Measurements from ENCODE around the gene SLC39A6. TPM values are rescaled to one million over a fixed set of nuclear protein-coding genes. Genes with fewer than 3 reads are reported as not detected.
A peak's percentile ranks its signal among the peaks of the same experiment; 100 is the strongest.

Gene SLC39A6
- total RNA-seq, 1 donor from 2014 or later: 17.6 TPM

- no peak for ATAC-seq (ENCODE audit: low read depth)
- Mint-ChIP-seq H3K27ac (no peak overlapping the region), H3K9me3 (no peaks in the 10 kb centered on the region), H3K36me3 (ENCODE audit: low read depth) (peaks cover 81% of the 10 kb centered on the region), H3K27me3 (no peaks in the 10 kb centered on the region), H3K4me3 (no peak overlapping the region), H3K4me1 (peaks cover 8% of the 10 kb centered on the region)
- DNase-seq: no peak
- no peak for TF ChIP-seq CTCF (IDR thresholded peaks at IDR 0.05)
- intact Hi-C loops (cut with micrococcal nuclease): no loop called here
- ChIA-PET CTCF (no interaction called here), POLR2A (interaction anchor here (1.4 kb wide), 1 partner anchor 10 kb away, joined by 4 read pairs; the partner anchor contains the start of gene SLC39A6)
Measured at GRCh38 chr18:36139245-36139644, 10.1 kb upstream of the SLC39A6 start.

GRCh38 chr18:36135264-36135663 is 6.1 kb upstream of the SLC39A6 start:
- no peak for ATAC-seq (ENCODE audit: low read depth)
- ChIA-PET CTCF (no interaction called here), POLR2A (no interaction called here)
- no peak for TF ChIP-seq CTCF (IDR thresholded peaks at IDR 0.05)
- Mint-ChIP-seq H3K4me3 (no peak overlapping the region), H3K9me3 (no peaks in the 10 kb centered on the region), H3K36me3 (ENCODE audit: low read depth) (peaks cover 62% of the 10 kb centered on the region), H3K27ac (no peak overlapping the region), H3K4me1 (peaks cover 41% of the 10 kb centered on the region), H3K27me3 (no peaks in the 10 kb centered on the region)
- no peak for DNase-seq
- intact Hi-C loops (cut with micrococcal nuclease): no loop called here

- Mint-ChIP-seq H3K36me3 (ENCODE audit: low read depth) (peaks cover 49% of the 10 kb centered on the region), H3K27me3 (no peaks in the 10 kb centered on the region), H3K4me3 (peak overlapping the region; percentile 50), H3K9me3 (no peaks in the 10 kb centered on the region), H3K4me1 (peaks cover 53% of the 10 kb centered on the region), H3K27ac (no peak overlapping the region)
- no peak for TF ChIP-seq CTCF (IDR thresholded peaks at IDR 0.05)
- DNase-seq: no peak
- intact Hi-C loops (cut with micrococcal nuclease): no loop called here
- ChIA-PET CTCF (no interaction called here), POLR2A (interaction anchor here (0.5 to 1.8 kb wide), 2 partner anchors 17 to 114 kb away, joined by 6 to 7 read pairs; no protein-coding TSS in a partner anchor)
- ATAC-seq (ENCODE audit: low read depth): no peak
Measured at GRCh38 chr18:36132756-36133155, 3.6 kb upstream of the SLC39A6 start.

- ChIA-PET CTCF (no interaction called here), POLR2A (interaction anchor here (0.5 to 1.8 kb wide), 2 partner anchors 18 to 113 kb away, joined by 6 to 7 read pairs; no protein-coding TSS in a partner anchor)
- Mint-ChIP-seq H3K4me3 (peak overlapping the region; percentile 94), H3K27ac (no peak overlapping the region), H3K27me3 (no peaks in the 10 kb centered on the region), H3K36me3 (ENCODE audit: low read depth) (peaks cover 42% of the 10 kb centered on the region), H3K4me1 (peaks cover 56% of the 10 kb centered on the region), H3K9me3 (no peaks in the 10 kb centered on the region)
- no peak for ATAC-seq (ENCODE audit: low read depth)
- TF ChIP-seq CTCF (IDR thresholded peaks at IDR 0.05): no peak
- intact Hi-C loops (cut with micrococcal nuclease): no loop called here
- no peak for DNase-seq
Measured at GRCh38 chr18:36131692-36132483, 2.7 kb upstream of the SLC39A6 start.

- ATAC-seq (ENCODE audit: low read depth): no peak
- Mint-ChIP-seq H3K9me3 (no peaks in the 10 kb centered on the region), H3K36me3 (ENCODE audit: low read depth) (peaks cover 42% of the 10 kb centered on the region), H3K27me3 (no peaks in the 10 kb centered on the region), H3K4me3 (peak overlapping the region; percentile 94), H3K4me1 (peaks cover 62% of the 10 kb centered on the region), H3K27ac (peak overlapping the region; percentile 30)
- DNase-seq: no peak
- ChIA-PET POLR2A (interaction anchor here (0.8 to 3.7 kb wide), 5 partner anchors 12 to 159 kb away, joined by 3 to 14 read pairs (median 3); partner anchors contain the start of gene RPRD1A), CTCF (interaction anchor here (1.0 kb wide), 1 partner anchor 745 kb away, joined by 4 read pairs; no protein-coding TSS in a partner anchor)
- no peak for TF ChIP-seq CTCF (IDR thresholded peaks at IDR 0.05)
- intact Hi-C loops (cut with micrococcal nuclease): no loop called here
Measured at GRCh38 chr18:36130883-36131653, 1.9 kb upstream of the SLC39A6 start.

Data from activated B cell treated with CpG ODN at 0.5 μM for 24 hours (primary cell).